ENCODE measurements around the gene DIP2C.
"Not testable (repeated sequence)": the region's sequence is repeated elsewhere in the genome, so short reads cannot be mapped to it uniquely, and the experiment has no call there.

The DIP2C gene, protein sequence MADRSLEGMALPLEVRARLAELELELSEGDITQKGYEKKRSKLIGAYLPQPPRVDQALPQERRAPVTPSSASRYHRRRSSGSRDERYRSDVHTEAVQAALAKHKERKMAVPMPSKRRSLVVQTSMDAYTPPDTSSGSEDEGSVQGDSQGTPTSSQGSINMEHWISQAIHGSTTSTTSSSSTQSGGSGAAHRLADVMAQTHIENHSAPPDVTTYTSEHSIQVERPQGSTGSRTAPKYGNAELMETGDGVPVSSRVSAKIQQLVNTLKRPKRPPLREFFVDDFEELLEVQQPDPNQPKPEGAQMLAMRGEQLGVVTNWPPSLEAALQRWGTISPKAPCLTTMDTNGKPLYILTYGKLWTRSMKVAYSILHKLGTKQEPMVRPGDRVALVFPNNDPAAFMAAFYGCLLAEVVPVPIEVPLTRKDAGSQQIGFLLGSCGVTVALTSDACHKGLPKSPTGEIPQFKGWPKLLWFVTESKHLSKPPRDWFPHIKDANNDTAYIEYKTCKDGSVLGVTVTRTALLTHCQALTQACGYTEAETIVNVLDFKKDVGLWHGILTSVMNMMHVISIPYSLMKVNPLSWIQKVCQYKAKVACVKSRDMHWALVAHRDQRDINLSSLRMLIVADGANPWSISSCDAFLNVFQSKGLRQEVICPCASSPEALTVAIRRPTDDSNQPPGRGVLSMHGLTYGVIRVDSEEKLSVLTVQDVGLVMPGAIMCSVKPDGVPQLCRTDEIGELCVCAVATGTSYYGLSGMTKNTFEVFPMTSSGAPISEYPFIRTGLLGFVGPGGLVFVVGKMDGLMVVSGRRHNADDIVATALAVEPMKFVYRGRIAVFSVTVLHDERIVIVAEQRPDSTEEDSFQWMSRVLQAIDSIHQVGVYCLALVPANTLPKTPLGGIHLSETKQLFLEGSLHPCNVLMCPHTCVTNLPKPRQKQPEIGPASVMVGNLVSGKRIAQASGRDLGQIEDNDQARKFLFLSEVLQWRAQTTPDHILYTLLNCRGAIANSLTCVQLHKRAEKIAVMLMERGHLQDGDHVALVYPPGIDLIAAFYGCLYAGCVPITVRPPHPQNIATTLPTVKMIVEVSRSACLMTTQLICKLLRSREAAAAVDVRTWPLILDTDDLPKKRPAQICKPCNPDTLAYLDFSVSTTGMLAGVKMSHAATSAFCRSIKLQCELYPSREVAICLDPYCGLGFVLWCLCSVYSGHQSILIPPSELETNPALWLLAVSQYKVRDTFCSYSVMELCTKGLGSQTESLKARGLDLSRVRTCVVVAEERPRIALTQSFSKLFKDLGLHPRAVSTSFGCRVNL (N-terminal part only)

DNA sequence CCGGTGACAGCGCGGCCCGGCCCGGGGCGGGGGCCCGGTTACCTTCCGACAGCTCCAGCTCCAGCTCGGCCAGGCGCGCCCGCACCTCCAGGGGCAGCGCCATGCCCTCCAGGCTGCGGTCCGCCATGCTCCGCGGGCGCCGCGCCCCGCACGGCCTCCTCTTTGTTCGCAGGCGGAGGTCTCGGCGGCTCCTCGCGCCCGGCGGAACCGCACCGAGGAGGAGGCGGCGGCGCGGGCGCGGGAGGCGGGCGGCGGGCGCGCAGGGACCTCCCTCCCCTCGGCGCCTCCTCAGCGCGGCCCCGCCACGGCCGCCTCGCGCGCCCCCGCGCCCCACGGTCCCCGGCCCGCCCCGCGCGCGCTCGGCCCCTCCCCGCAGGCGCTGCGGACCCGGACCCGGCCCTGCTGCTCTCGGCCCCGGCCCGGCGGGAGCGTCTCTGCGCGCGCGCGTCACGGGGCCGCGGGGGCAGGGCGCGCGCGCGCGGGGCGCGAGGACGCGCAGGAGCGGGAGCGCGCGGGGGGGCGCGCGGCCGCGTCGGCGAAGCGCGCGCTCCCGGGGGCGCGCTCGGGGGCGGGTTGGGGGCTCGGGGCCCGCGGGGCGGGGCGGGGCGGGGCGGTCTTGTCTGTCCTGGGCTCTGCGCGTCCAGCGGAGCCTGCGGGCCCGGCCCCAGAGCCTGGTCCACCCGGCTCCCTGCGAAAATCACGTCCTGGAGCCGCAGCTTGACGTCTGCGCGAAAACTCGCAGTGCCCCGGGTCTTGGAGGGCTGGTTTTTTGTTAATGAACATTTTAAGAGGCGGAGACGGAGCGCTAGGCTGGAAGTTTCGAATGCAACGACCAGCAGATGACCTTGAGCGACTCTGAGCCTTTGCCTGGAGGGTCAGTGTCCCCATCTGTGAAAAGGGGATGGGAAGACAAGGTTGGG lies at the start of gene DIP2C:
TSS of gene DIP2C (minus strand) at position 217 of the 920 bp plus-strand sequence. CDS start at position 127, 90 bp downstream.
- DNase-seq (ENCODE audit: low read depth), result no peak

DNA sequence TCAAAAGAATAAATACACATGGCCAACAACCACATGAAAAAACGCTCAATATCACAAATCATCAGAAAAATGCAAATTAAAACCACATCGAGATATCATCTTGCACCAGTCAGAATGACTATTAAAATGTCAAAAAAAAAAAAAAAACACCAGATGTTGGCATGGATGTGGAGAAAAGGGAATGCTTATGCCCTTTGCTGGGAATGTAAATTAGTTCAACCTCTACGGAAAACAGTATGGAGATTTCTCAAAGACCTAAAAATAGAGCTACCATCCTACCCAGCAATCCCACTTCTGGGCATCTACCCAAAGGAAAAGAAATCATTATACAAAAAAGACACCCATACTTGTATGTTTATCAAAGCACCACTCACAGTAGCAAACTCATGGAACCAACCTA lies 45.0 kb upstream of the DIP2C start:
- no peak for DNase-seq (ENCODE audit: low read depth)

DNA sequence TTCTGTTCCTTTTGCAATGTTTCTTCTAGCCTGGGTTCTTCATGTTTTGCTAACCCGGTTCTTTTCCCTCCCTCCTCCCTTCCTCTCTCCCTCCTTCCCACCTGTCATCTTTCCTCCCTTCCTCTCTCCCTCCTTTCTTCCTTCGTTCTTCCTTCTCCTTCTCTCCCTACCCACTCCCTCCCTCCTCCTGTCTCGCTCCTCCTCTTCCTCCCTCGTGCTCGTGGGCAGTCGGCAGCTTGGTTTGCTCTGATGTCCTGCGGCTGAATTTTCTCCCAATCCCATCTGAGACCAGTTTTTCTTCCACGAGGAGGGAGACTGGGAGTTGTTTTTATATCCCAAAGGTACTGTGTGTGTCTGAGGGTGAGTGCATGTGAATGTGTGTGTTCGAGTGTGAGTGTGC lies 43.6 kb upstream of the DIP2C start:
- no peak for DNase-seq (ENCODE audit: low read depth)

DNA sequence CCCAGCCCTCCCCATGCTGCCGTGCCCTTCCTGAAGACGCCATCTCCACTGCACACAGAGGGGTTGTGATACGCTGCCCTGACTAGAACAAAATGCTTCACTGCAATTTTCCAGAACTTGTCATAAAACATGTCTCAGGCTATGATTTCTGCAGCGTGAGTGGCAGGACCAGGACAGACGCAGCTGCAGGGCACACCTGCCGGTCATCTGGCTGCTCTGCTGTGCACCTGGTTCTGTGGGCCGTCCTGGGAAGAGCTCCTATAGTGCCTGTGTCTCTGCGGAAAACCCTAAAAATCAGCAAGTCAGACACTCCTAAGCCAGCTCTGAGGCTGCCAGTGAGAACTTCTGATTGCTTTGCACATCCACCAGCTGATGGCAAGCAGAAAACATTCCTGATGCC lies 39.7 kb upstream of the DIP2C start:
- no peak for DNase-seq (ENCODE audit: low read depth)

DNA sequence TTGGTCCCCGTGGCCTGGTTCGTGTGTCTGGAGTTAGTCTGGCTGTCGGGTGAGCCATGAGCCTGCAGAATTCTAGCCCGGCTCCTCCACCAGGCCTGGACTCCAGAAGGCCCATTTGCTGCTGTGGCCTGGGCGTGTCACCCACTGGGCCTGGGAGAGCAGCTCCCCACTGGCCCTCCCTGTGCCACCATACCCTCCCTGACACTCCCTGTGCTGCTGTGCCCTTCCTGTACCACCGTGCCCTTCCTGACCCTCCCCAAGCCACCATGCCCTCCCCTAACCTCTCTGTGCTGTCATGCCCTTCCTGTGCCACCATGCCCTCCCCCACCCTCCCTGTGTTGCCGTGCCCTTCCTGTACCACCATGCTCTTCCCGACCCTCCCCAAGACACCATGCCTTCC lies 39.1 kb upstream of the DIP2C start:
- DNase-seq (ENCODE audit: low read depth), result no peak

DNA sequence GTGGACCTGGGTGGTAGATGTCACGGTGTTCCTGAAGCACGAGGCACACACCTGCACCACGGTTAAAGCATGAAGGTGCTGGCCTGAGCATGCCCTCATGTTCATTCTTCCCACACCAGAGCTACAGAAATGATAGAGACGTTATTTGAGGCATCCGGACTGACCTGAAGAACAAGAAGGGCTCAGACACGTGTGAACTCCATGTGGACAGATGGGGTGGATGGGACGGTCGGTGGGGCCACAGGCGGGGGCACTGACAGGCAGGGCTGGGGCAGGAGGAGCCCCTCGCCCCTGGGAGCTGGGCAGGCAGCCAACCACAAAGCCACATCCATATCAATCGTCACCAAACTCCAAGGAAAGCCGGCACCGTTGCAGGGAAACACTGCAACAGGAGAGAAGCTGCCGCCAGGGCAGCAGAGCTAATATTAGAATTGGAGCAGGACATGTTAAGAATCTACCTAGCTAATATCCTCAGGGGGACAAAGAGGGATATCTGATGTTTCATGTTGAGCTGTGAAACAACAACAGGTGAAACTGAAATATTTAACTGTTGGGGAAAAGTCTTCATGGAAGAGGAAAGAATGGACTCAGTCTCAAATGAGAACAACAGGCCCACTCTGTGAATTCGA lies 37.8 kb upstream of the DIP2C start:
- DNase-seq (ENCODE audit: low read depth), result no peak

DNA sequence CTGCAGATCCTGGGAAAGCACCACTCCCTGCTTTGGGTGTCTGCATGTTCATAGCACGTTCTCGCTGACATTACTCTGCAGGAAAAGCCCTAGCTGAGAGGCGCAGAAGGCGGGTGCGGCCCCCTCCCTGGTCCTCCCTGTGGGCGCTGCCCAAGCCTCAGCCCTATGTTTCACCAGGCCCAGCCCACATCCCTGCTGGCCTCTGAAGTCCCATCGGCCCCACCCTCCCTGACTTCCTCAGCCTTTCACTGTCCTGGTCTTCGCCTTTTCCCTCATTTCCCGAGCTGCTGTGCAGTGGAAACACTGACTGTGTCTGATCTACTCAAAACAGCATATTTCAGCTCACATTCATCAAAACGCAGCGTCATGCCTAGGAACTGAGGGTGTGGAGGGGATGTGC lies 36.3 kb upstream of the DIP2C start:
- no peak for DNase-seq (ENCODE audit: low read depth)

DNA sequence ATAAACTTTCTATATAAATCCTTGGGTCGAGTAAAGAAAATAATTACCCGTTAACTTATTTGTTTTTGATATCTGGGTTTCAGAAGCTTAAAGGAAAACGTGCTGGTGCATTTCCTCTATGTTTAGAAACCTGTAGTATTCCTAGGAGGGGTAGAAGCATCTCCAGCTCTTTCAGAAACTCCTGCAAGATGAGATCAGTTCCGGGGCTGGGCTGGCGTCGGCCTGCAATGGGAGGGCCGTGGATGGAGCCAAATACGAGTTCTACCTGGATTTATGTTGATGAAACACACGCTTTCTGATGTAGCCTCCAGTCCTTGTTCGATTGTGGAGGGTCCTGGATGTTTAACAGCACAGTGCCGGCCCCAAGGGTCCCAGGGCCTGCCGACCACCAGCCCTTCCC lies 35.8 kb upstream of the DIP2C start:
- DNase-seq (ENCODE audit: low read depth), result no peak

DNA sequence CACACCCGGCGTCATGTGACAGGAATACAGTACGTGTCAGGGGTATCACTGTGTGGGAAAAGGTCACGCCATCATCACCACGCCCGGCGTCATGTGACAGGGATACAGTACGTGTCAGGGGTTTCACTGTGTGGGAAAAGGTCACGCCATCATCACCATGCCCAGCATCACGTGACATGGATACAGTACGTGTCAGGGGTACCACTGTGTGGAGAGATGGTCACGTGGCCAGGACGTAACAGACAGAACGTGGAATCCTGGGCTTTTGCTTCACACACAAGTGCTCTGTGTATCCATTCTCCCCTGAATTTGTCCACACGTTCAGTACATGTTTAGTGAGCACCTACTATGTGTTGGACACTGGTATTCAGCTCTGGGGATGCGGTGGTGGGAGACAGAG lies 34.5 kb upstream of the DIP2C start:
- no peak for DNase-seq (ENCODE audit: low read depth)

DNA sequence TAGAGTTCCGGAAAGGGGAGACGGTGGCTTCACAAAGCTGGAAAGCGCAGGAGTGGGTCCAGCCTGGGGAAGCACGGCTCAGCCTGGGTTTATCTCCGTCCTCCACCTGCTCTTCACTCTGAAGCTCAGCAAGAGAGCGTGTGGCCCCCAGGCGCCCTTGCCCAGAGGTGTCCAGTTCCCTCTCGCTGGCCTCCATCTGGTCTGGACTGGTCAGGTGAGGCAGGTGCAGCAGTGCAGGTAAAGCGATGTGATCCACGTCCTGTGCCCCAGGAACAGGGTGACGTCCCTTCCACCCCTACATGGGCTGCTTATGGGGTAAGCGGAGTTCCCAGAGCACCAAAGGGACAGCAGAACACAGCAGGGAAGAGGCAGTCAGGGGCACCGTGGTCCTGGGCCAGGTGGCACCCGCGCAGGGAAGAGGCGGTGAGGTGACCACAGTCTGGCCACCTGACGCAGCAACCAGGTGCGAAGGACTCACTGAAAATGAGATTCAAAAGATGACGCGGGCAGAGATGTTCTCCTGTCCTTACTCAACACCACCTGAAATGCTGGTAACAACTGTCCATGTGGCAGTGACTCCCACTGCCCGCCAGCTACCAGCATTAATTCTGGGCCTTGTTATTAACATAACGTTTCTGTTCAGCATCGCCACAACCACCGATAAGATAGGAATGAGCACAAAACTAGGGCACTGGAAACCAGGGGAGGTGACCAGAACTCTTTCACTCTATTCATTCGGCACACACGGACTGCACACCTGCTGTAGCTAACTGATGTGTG lies 33.0 kb upstream of the DIP2C start:
- no peak for DNase-seq (ENCODE audit: low read depth)

DNA sequence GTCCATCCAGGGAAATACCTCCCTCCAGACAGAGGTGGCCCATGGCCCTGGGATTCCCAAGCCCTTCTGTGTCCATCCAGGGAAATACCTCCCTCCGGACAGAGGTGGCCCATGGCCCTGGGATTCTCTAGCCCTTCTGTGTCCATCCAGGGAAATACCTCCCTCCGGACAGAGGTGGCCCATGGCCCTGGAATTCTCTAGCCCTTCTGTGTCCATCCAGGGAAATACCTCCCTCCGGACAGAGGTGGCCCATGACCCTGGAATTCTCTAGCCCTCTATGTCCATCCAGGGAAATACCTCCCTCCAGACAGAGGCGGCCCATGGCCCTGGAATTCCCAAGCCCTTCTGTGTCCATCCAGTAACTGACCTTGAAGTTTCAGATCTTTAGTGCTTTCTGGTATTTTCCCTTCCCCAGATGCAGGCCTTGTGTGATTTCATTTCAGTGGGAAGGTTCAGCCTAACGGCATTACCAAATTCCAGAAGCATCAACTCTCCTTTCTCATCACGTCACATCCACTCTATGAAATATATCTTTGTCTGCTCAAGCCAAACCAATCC lies 28.8 kb upstream of the DIP2C start:
- no peak for DNase-seq (ENCODE audit: low read depth)

DNA sequence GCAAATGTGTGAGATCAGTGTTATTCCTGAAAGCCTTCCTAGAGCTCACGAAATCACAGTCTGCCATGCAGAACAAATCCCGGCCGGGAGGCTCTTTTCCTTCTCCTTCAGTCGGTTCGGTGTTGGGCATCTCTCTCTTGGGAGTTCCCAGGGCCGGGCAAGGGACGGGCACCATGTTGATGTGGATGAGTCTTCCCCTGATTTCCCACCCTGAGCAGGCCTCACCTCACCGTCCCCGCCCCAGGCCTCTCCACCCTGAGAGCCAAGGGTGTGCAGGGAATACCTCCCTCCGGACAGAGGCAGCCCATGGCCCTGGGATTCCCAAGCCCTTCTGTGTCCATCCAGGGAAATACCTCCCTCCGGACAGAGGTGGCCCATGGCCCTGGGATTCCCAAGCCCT lies 28.0 kb upstream of the DIP2C start:
- DNase-seq (ENCODE audit: low read depth), result no peak

DNA sequence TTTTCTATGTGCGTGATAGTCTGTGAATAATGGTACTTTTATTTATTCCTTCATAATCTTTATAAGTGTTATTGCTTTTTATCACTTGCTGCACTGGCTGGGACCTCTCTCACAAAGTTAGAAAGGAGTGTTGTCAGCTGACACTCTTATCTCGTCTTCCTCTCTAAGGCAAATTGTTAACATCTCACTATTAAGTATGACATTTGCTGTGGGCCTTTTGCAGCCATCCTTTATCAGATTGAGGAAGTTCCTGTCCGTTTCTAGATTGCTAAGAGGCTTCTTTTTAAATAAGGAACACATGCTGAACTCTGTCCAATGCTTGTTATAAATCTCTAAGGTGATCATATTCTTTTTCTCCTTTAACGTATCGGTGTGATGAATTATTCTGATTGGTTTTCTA lies 27.4 kb upstream of the DIP2C start:
- no peak for DNase-seq (ENCODE audit: low read depth)

DNA sequence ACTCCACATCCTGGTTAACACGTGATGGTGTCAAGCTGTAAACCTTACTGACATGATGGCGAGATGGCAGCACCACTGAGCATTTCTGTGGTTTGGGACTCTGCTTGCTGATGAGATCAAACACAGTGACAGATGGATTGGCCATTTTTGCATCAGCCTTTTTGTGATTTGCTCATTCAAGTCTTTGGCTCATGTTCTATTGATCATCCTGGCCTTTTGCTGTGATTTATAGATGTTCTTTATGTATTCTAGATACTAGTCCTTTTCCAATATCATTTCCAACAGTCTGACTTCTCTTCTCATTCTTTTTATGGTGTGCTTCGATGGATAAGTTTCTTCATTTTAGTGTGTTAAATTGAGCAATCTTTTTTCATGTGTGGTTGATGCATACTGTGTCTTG lies 24.7 kb upstream of the DIP2C start:
- no peak for DNase-seq (ENCODE audit: low read depth)

DNA sequence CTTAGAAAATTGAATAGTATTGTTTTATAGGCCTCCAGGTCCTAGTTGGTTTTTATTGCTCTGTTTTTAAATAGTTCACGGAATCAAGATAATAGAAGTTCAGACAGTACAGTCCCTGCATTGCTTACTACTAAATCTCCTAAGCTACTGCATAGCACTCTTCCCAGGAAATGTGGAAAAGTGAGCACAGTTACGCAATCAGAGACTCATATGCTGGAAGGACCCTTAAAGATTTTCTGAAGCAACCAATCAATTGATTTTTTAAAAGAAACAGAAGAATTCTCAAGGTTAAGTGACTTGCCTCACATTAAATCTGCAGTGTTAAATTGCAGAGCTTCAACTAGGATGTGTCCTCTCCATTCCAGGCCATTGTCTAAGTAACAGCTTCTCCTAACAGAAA lies 23.1 kb upstream of the DIP2C start:
- no peak for DNase-seq (ENCODE audit: low read depth)

DNA sequence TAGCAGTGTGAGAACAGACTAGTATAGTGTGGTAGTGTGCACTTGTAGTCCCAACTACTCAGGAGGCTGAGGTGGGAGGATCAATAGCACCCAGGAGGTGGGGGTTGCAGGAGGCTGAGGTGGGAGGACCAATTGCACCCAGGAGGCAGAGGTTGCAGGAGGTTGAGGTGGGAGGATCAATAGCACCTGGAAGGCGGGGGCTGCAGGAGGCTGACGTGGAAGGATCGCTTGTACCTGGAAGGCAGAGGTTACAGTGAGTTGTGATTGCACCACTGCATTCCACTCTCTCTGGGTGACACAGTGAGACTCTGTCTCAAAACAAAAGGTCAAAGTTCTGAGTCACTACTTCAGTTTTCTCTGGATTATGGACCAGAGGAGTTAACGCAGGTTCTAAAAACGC lies 22.6 kb upstream of the DIP2C start:
- DNase-seq (ENCODE audit: low read depth), result no peak

DNA sequence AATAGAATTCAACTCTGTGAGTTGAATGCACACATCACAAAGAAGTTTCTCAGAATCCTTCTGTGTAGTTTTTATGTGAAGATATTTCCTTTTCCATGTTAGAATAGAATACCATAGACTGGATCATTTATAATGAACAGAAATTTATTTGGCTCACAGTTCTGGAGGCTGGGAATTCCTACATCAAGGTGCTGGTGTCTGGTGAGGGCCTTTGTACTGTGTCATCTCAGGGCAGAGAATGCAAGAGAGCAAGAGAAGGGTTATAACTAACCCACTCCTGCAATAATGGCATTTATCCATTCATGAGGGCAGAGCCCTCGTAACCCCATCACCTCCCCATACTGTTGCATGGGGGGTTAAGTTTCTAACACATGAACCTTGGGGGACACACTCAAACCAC lies 18.4 kb upstream of the DIP2C start:
- no peak for DNase-seq (ENCODE audit: low read depth)

DNA sequence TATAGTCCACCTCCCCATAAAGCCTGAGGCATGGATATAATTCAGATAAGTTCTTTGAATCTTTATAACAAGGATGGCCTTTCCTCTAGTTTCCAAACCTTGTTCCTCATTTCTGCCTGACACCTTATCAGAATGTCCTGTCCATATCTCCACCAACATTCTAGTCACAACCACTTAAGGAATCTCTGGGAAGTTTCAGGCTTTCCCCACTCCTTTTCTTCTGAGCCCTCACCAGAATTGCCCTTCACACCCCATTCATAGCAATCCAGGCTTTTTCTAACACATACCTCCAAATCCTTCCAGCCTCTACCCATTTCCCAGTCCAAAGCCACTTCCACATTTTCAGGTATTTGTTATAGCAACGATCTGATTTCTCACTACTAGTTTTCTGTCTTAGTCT lies 18.0 kb upstream of the DIP2C start:
- DNase-seq (ENCODE audit: low read depth), result no peak

DNA sequence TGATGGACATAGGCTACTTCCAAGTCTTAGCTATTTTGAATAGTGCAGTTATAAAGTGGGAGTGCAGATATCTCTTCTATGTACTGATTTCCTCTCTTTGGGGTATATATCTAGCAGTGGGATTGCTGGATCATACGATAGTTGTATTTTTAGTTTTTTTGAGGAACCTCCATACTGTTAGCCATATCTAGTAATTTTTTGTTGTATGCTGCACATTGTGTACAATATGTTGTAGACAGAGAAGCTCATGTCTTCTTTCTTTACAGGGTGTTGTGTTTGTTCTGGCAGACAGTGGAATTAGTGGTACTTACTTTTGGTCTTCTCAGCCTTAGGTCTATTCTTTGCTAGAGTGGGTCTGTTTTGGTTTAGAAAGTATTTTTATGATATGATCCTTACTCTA lies 13.7 kb upstream of the DIP2C start:
- no peak for DNase-seq (ENCODE audit: low read depth)

DNA sequence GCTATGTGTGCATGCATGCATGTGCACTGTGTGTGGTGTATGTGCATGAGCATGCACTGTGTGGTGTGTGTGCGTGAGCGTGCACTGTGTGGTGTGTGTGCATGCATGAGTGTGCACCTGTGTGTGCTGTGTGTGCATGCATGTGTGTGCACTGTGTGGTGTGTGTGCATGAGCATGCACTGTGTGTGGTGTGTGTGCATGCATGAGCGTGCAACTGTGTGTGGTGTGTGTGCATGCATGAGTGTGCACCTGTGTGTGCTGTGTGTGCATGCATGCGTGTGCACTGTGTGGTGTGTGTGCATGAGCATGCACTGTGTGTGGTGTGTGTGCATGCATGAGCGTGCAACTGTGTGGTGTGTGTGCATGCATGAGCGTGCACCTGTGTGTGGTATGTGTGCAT lies 10.7 kb upstream of the DIP2C start:
- DNase-seq (ENCODE audit: low read depth), result not testable (repeated sequence)

Measured in stimulated activated CD8-positive, alpha-beta memory T cell treated with anti-CD3 and anti-CD28 coated beads, Interleukin-12 subunit alpha, Interleukin-12 subunit beta, amount 100 ng/mL, for 1 hour (primary cell).